PC-3 (cell line): ENCODE measurements around the gene RNF144B. TPM values are rescaled to one million over a fixed set of nuclear protein-coding genes. Genes with fewer than 3 reads are reported as not detected.
A peak's percentile ranks its signal among the peaks of the same experiment; 100 is the strongest.
"Not testable (repeated sequence)": the region's sequence is repeated elsewhere in the genome, so short reads cannot be mapped to it uniquely, and the experiment has no call there.

ENCODE experiments used
- ATAC-seq: fragments of 200-7000 bp; cut with Tn5 transposase; 2 replicates; pipeline ENCODE4 v1.9.1; 2020; ENCODE audit warnings: mild to moderate bottlenecking, moderate library complexity
- BruUV-seq: library from RNA; stranded (reverse); fragments of 400-500 nt; replicated peaks from 2 replicates; lab custom pipeline; 2021; lab: Mats Ljungman, UMichigan
- CTCF ChIA-PET: fragments of 300-600 bp; sonication (Branson Sonifier 250); formaldehyde crosslinking; loops from one replicate; lab custom pipeline; 2022; ENCODE audit warnings: antibody characterized with exemption; lab: Charles Lee
- POLR2A ChIA-PET: fragments of 300-600 bp; sonication (Branson Sonifier 250); formaldehyde crosslinking; loops from one replicate; lab custom pipeline; 2022; ENCODE audit warnings: antibody characterized with exemption; ENCODE audit not compliant: unreplicated experiment; lab: Charles Lee
- DNase-seq: peaks from one replicate; pipeline ENCODE4 v3.0.0-alpha.2; 2015
- H2AFZ ChIP-seq: fragments of 300-600 bp; sonication (generic); 2 replicates; pipeline ENCODE4 v1.6.0; 2016; ENCODE audit warnings: antibody characterized with exemption, low read length
- H3F3A ChIP-seq: fragments of 300-600 bp; sonication (generic); one replicate; pipeline ENCODE4 v1.6.0; 2017; ENCODE audit warnings: antibody characterized with exemption, low read length, control low read depth, mild to moderate bottlenecking; ENCODE audit not compliant: unreplicated experiment
- H3K27ac ChIP-seq: fragments of 300-600 bp; sonication (generic); 2 replicates; pipeline ENCODE4 v1.5.1; 2016; ENCODE audit warnings: mild to moderate bottlenecking, low read length
- H3K27me3 ChIP-seq: fragments of 300-600 bp; sonication (generic); 2 replicates; pipeline ENCODE4 v1.6.1; 2016; ENCODE audit warnings: low read length, mixed read lengths
- H3K36me3 ChIP-seq: fragments of 300-600 bp; sonication (generic); 2 replicates; pipeline ENCODE4 v1.6.1; 2016; ENCODE audit warnings: low read depth, mixed run types, low read length, mixed read lengths
- H3K4me1 ChIP-seq: fragments of 300-600 bp; sonication (generic); 2 replicates; pipeline ENCODE4 v1.5.1; 2016; ENCODE audit warnings: low read length; ENCODE audit not compliant: insufficient read depth
- H3K4me2 ChIP-seq: fragments of 300-600 bp; sonication (generic); 2 replicates; pipeline ENCODE4 v1.6.0; 2016; ENCODE audit warnings: low read length
- H3K4me3 ChIP-seq: fragments of 300-600 bp; sonication (generic); 2 replicates; pipeline ENCODE4 v1.5.1; 2016; ENCODE audit warnings: mild to moderate bottlenecking, low read length, mixed read lengths
- H3K79me2 ChIP-seq: fragments of 300-600 bp; sonication (generic); 2 replicates; pipeline ENCODE4 v1.6.1; 2017; ENCODE audit warnings: low read length, mixed read lengths
- H3K9ac ChIP-seq: fragments of 300-600 bp; sonication (generic); 2 replicates; pipeline ENCODE4 v1.6.0; 2016; ENCODE audit warnings: mild to moderate bottlenecking, low read length
- H3K9me2 ChIP-seq: fragments of 300-600 bp; sonication (generic); replicated peaks from 2 replicates; pipeline ENCODE4 v1.6.1; 2016; ENCODE audit warnings: mixed run types, low read length, mixed read lengths
- H3K9me3 ChIP-seq: fragments of 300-600 bp; sonication (generic); 2 replicates; pipeline ENCODE4 v1.6.1; 2016; ENCODE audit warnings: low read length, mixed read lengths
- H4K20me1 ChIP-seq: fragments of 300-600 bp; sonication (generic); 2 replicates; pipeline ENCODE4 v1.6.1; 2016; ENCODE audit warnings: low read length, mixed read lengths
- CTCF ChIP-seq: fragments of 300-600 bp; sonication (generic); conservative IDR thresholded peaks from 2 replicates; pipeline ENCODE4 v1.5.1; 2017; ENCODE audit warnings: antibody characterized with exemption, low read depth, mild to moderate bottlenecking, low read length
- EZH2 ChIP-seq: fragments of 300-600 bp; sonication (generic); IDR thresholded peaks from one replicate; pipeline ENCODE4 v1.6.1; 2017; ENCODE audit warnings: antibody characterized with exemption, mild to moderate bottlenecking, low read length; ENCODE audit not compliant: unreplicated experiment
- EZH2phosphoT487 ChIP-seq: fragments of 300-600 bp; sonication (generic); IDR thresholded peaks from 2 replicates; pipeline ENCODE4 v1.6.1; 2018; ENCODE audit warnings: mild to moderate bottlenecking, antibody characterized with exemption, low read length, borderline replicate concordance
- intact Hi-C: fragments of 100-400 bp; cut with micrococcal nuclease; formaldehyde crosslinking; loops from 2 replicates; pipeline ENCODE4 v1.9.0; 2023
- total RNA-seq: library from RNA; depleted of rRNA; stranded (reverse); fragments of >200 nt; gene quantifications from 2 replicates; pipeline ENCODE4 v1.2.3, GENCODE V29; 2014

The RNF144B gene
- total RNA-seq, 1 experiment from 2014 or later: 4.6 TPM

GRCh38 chr6:18397701-18398100 is 10.6 kb downstream of the RNF144B start:
- Histone ChIP-seq H3K9me3 (no peaks in the 10 kb centered on the region), H3K79me2 (0 out of 2 replicates have a peak, but pooled peaks cover 9% of the 10 kb centered on the region), H3K4me2 (no peak overlapping the region), H3K9me2 (no peaks in the 10 kb centered on the region), H3K4me1 (peaks cover 17% of the 10 kb centered on the region; the same call in 1 of the 2 replicates), H3K9ac (no peak overlapping the region), H3K36me3 (no peaks in the 10 kb centered on the region), H3F3A (no peaks in the 10 kb centered on the region), H3K27ac (no peak overlapping the region), H3K4me3 (no peak overlapping the region), H4K20me1 (no peaks in the 10 kb centered on the region), H3K27me3 (no peaks in the 10 kb centered on the region), H2AFZ (no peak overlapping the region)
- ATAC-seq (no peak), DNase-seq (no peak)
- CTCF ChIA-PET: no interaction called here
- TF ChIP-seq CTCF: no peak
- TF ChIP-seq EZH2phosphoT487: no peak
- TF ChIP-seq EZH2: no peak
- POLR2A ChIA-PET: no interaction called here
- no TSS peak for BruUV-seq
- intact Hi-C loops: no loop called here

GRCh38 chr6:18398225-18398624 is 11.1 kb downstream of the RNF144B start:
- intact Hi-C loops, POLR2A ChIA-PET: not testable (repeated sequence)

GRCh38 chr6:18400831-18401446 is 13.8 kb downstream of the RNF144B start:
- ChIA-PET POLR2A (interaction anchor here (0.6 kb wide), 1 partner anchor 108 kb away, joined by 3 read pairs; no protein-coding TSS in a partner anchor), CTCF (no interaction called here)
- no peak for DNase-seq
- ATAC-seq: no peak
- H3K4me1 ChIP-seq: peaks cover 17% of the 10 kb centered on the region
- TF ChIP-seq EZH2 (no peak), CTCF (no peak), EZH2phosphoT487 (no peak)
- peaks cover 9% of the 10 kb centered on the region; the same call in 1 of the 2 replicates for H3K79me2 ChIP-seq
- no peak overlapping the region for H3K4me3 ChIP-seq
- no peaks in the 10 kb centered on the region for H4K20me1 ChIP-seq
- H3K9me2 ChIP-seq: no peaks in the 10 kb centered on the region
- H3K27me3 ChIP-seq: no peaks in the 10 kb centered on the region
- H3K27ac ChIP-seq: no peak overlapping the region
- intact Hi-C loops: no loop called here
- no peaks in the 10 kb centered on the region for H3K9me3 ChIP-seq
- H3K9ac ChIP-seq: no peak overlapping the region
- H2AFZ ChIP-seq: no peak overlapping the region
- no peaks in the 10 kb centered on the region; the same call in 1 of the 2 replicates for H3K36me3 ChIP-seq
- no peak overlapping the region for H3K4me2 ChIP-seq
- H3F3A ChIP-seq: peaks cover 2% of the 10 kb centered on the region
- BruUV-seq: no TSS peak

More at GRCh38 chr6:18398225-18398624, 11.1 kb downstream of the RNF144B start:
- H3K27ac ChIP-seq, H3K9ac ChIP-seq, DNase-seq, H3K36me3 ChIP-seq, ATAC-seq, H3K27me3 ChIP-seq, H3F3A ChIP-seq, H3K4me2 ChIP-seq, H3K79me2 ChIP-seq, CTCF ChIA-PET, H4K20me1 ChIP-seq, H3K4me3 ChIP-seq, H3K9me2 ChIP-seq, H2AFZ ChIP-seq, H3K9me3 ChIP-seq, BruUV-seq: not testable (repeated sequence)
- H3K4me1 ChIP-seq: peaks cover 17% of the 10 kb centered on the region; the same call in 1 of the 2 replicates

GRCh38 chr6:18404965-18405364 is 17.8 kb downstream of the RNF144B start:
- H4K20me1 ChIP-seq, H3K36me3 ChIP-seq, CTCF ChIA-PET, ATAC-seq, DNase-seq, H3K79me2 ChIP-seq, H3K27me3 ChIP-seq, H3K9me3 ChIP-seq, H2AFZ ChIP-seq, BruUV-seq, H3K9ac ChIP-seq, POLR2A ChIA-PET, H3K4me3 ChIP-seq, H3F3A ChIP-seq, H3K9me2 ChIP-seq: not testable (repeated sequence)
- peak overlapping the region; percentile 9; the same call in 1 of the 2 replicates for H3K4me2 ChIP-seq
- peak overlapping the region; percentile 97 for H3K27ac ChIP-seq
- H3K4me1 ChIP-seq: peaks cover 30% of the 10 kb centered on the region
- intact Hi-C loops: loop anchor here (1.0 to 5.0 kb wide), 6 partner anchors 16 to 143 kb away; partner anchors contain the start of gene DEK
